ENCODE results near the gene NRXN2.

DNA sequence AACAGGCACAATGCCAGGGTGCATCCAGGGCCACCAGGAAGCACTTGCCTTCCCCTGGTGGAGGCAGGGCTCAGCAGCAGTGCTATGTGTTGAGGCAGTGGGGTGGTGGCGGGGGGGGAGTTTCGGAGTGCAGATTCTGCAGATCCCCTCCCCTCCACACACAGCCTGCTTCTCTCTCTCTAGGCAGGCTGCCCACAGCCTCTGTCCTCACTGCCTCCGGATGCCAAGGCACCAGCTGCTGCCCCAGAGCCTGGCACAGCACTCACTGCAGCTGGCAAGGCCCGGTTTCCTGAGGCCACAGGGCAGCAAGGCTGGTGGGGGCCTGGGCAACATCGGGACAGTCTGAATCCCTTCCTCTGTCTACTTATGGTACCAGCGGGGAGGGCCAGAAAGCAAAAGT lies 35.8 kb downstream of the NRXN2 start:
- TF ChIP-seq POLR2A (IDR thresholded peaks at IDR 0.05; ENCODE audit: low read length): no peak
- no peak for TF ChIP-seq GATA1 (IDR thresholded peaks at IDR 0.05; ENCODE audit: low read depth, low read length)
